Mesenteric fat pad (tissue), 1 donor: ENCODE measurements around the gene NXPE2. TPM values are rescaled to one million over a fixed set of nuclear protein-coding genes. Genes with fewer than 3 reads are reported as not detected.

Experiments used
- DNase-seq: peaks from one replicate; pipeline ENCODE4 v3.0.0-alpha.2; 2020; ENCODE audit warnings: low spot score
- total RNA-seq: library from RNA; stranded (reverse); fragmentation: NEBNext Ultra II Directional; extraction: Animal tissue kit (Norgen Biotek cat#: 25700); gene quantifications from one replicate; pipeline ENCODE4 v1.2.1, GENCODE V29; 2021
- donor health status: DM: yes; HTN: yes; CAD: no.

Gene NXPE2
- total RNA-seq, 1 donor from 2014 or later: not detected

GRCh38 chr11:114745150-114745671 lies 66.9 kb downstream of the NXPE2 start:
- no peak for DNase-seq

- no peak for DNase-seq
These were observed 67.7 kb downstream of the NXPE2 start for GRCh38 chr11:114746013-114746412.

Other genes starting within 250 kb of the NXPE2 start
- gene REXO2, start 239.1 kb upstream of the NXPE2 start, total RNA-seq: 85.9 TPM
- gene NXPE1, start 118.6 kb upstream of the NXPE2 start, total RNA-seq: not detected
- gene NXPE4, start 82.7 kb upstream of the NXPE2 start, total RNA-seq: not detected